ENCODE results near the gene MRS2.

The MRS2 gene

DNA sequence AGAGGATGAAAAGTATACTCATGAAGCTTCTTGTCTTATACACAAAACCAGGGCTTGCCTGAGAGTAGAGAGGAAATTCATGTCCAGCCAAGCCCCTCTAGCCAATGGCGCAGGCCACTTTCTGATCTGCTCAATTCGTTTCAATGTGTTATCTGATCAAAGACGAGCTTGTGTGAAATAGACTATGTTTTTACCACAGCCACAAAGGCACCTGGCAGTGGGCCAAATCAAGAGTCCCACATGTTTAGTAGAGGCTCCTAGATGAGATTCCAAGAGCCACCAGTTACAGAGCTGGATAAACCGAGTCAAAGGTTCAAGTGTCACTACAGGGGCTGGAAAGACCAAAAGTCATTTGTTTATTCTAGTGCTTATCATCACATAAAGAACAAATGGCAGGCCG lies 51.7 kb downstream of the MRS2 start:
- no peak for DNase-seq (ENCODE audit: low read depth in 1 of 2, low spot score in 1 of 2)
- TF ChIP-seq SPI1 (IDR thresholded peaks at IDR 0.05; ENCODE audit: borderline replicate concordance, low read depth) (no peak), REST (IDR thresholded peaks at IDR 0.05; ENCODE audit: insufficient replicate concordance, low read depth) (no peak)
- Histone ChIP-seq H3K4me3 (replicated peaks; ENCODE audit: insufficient read depth, low read length) (no peak overlapping the region), H3K27ac (replicated peaks) (no peak overlapping the region), H3K27me3 (ENCODE audit: insufficient read depth, poor library complexity, severe bottlenecking) (no peaks in the 10 kb centered on the region)

- TF ChIP-seq SPI1 (IDR thresholded peaks at IDR 0.05; ENCODE audit: borderline replicate concordance, low read depth) (no peak), CTCF (IDR thresholded peaks at IDR 0.05; ENCODE audit: insufficient read depth, low read length) (no peak), GABPA (IDR thresholded peaks at IDR 0.05; ENCODE audit: low read depth) (no peak), REST (IDR thresholded peaks at IDR 0.05; ENCODE audit: insufficient replicate concordance, low read depth) (no peak), POLR2AphosphoS5 (IDR thresholded peaks at IDR 0.05; ENCODE audit: low read depth) (no peak)
- Histone ChIP-seq H3K27ac (replicated peaks) (no peak overlapping the region), H3K4me3 (replicated peaks; ENCODE audit: insufficient read depth, low read length) (no peak overlapping the region), H3K27me3 (ENCODE audit: insufficient read depth, poor library complexity, severe bottlenecking) (no peaks in the 10 kb centered on the region)
- DNase-seq (ENCODE audit: low read depth in 1 of 2, low spot score in 1 of 2): no peak
Observed at GRCh38 chr6:24455061-24455460, 52.3 kb downstream of the MRS2 start.

DNA sequence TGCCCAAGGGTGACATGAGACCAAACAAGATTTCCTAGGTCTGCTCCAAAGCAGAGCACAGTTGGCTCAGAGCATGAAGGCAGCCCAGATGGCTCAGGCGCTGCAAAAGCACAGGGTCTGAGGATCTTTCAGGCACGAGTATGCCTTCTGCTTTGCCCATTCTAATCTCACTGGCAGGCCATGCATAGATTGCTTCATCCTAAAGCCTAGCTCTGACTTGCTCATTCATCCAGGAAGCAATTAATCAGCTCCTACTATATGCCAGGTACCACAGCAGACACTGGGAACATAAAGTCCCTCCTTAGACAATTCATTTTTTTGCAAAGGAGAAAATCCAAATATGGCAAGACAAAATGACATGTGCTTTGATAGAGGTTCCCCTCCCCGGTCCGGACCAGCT lies 55.4 kb downstream of the MRS2 start:
- DNase-seq (ENCODE audit: low read depth in 1 of 2, low spot score in 1 of 2): no peak
- Histone ChIP-seq H3K27ac (replicated peaks) (no peak overlapping the region), H3K4me3 (replicated peaks; ENCODE audit: insufficient read depth, low read length) (no peak overlapping the region), H3K27me3 (ENCODE audit: insufficient read depth, poor library complexity, severe bottlenecking) (no peaks in the 10 kb centered on the region)
- TF ChIP-seq SPI1 (IDR thresholded peaks at IDR 0.05; ENCODE audit: borderline replicate concordance, low read depth) (no peak), POLR2AphosphoS5 (IDR thresholded peaks at IDR 0.05; ENCODE audit: low read depth) (no peak), CTCF (IDR thresholded peaks at IDR 0.05; ENCODE audit: insufficient read depth, low read length) (no peak), REST (IDR thresholded peaks at IDR 0.05; ENCODE audit: insufficient replicate concordance, low read depth) (no peak), GABPA (IDR thresholded peaks at IDR 0.05; ENCODE audit: low read depth) (no peak)

- no peaks in the 10 kb centered on the region for H3K27me3 ChIP-seq (ENCODE audit: insufficient read depth, poor library complexity, severe bottlenecking)
- no peak for DNase-seq (ENCODE audit: low read depth in 1 of 2, low spot score in 1 of 2)
- TF ChIP-seq REST (IDR thresholded peaks at IDR 0.05; ENCODE audit: insufficient replicate concordance, low read depth) (no peak), GABPA (IDR thresholded peaks at IDR 0.05; ENCODE audit: low read depth) (no peak), CTCF (IDR thresholded peaks at IDR 0.05; ENCODE audit: insufficient read depth, low read length) (no peak), SPI1 (IDR thresholded peaks at IDR 0.05; ENCODE audit: borderline replicate concordance, low read depth) (no peak), POLR2AphosphoS5 (IDR thresholded peaks at IDR 0.05; ENCODE audit: low read depth) (no peak)
- no peak overlapping the region for H3K4me3 ChIP-seq (replicated peaks; ENCODE audit: insufficient read depth, low read length)
- H3K27ac ChIP-seq (replicated peaks): no peak overlapping the region
Observed at GRCh38 chr6:24458941-24459340, 56.2 kb downstream of the MRS2 start.
